Activated naive CD4-positive, alpha-beta T cell treated with anti-CD3 and anti-CD28 coated beads, Interleukin-2, amount 50 U/mL, for 72 hours (primary cell): Measurements from ENCODE around the gene DUOXA1. TPM values are rescaled to one million over a fixed set of nuclear protein-coding genes. Genes with fewer than 3 reads are reported as not detected.
"Not testable (repeated sequence)": the region's sequence is repeated elsewhere in the genome, so short reads cannot be mapped to it uniquely, and the experiment has no call there.

ENCODE experiments used
- ATAC-seq, 2 donors: fragments of 150-1000 bp; cut with Tn5 transposase; 2 replicates each; pipeline ENCODE4 v1.10.0; 2021; ENCODE audit warnings: mild to moderate bottlenecking in 2 of 2, moderate library complexity in 2 of 2
- DNase-seq, 2 donors: peaks; one replicate each; pipeline ENCODE4 v3.0.0; 2021 to 2022; ENCODE audit warnings: low spot score in 2 of 2
- H3K27ac Mint-ChIP-seq, 2 donors: one replicate each; pipeline ENCODE4 v1.8.0; 2022; ENCODE audit warnings: mild to moderate bottlenecking in 2 of 2, mixed read lengths in 2 of 2
- H3K36me3 Mint-ChIP-seq, 2 donors: one replicate each; pipeline ENCODE4 v1.8.0; 2022; ENCODE audit warnings: mixed read lengths in 2 of 2
- H3K9me3 Mint-ChIP-seq, 2 donors: one replicate each; pipeline ENCODE4 v1.8.0; 2022; ENCODE audit warnings: mixed read lengths in 2 of 2
- total RNA-seq, 2 donors: library from RNA; stranded (reverse); gene quantifications; one replicate each; pipeline ENCODE4 v1.2.3, GENCODE V29; 2022

DUOXA1 gene
- total RNA-seq, 2 donors from 2014 or later = 0.23 TPM; not detected in 1

GRCh38 chr15:45112143-45112590, 17.5 kb downstream of the DUOXA1 start:
- no peak overlapping the region for H3K27ac Mint-ChIP-seq
- H3K9me3 Mint-ChIP-seq = no peaks in the 10 kb centered on the region
- DNase-seq (no peak), ATAC-seq (no peak)
- H3K36me3 Mint-ChIP-seq = peaks cover 0 to 5% of the 10 kb centered on the region in 2 donors

- H3K36me3 Mint-ChIP-seq = peaks cover 0 to 5% of the 10 kb centered on the region in 2 donors
- DNase-seq = no peak
- ATAC-seq = no peak
- H3K9me3 Mint-ChIP-seq = no peaks in the 10 kb centered on the region
- H3K27ac Mint-ChIP-seq = no peak overlapping the region
These were observed 18.1 kb downstream of the DUOXA1 start for GRCh38 chr15:45111390-45112142.

GRCh38 chr15:45110256-45110820, 19.3 kb downstream of the DUOXA1 start:
- Mint-ChIP-seq H3K36me3 (peaks cover 0 to 5% of the 10 kb centered on the region in 2 donors), H3K9me3 (no peaks in the 10 kb centered on the region), H3K27ac (no peak overlapping the region)
- ATAC-seq (no peak), DNase-seq (no peak)

- no peak for ATAC-seq
- no peaks in the 10 kb centered on the region for H3K36me3 Mint-ChIP-seq
- H3K27ac Mint-ChIP-seq = no peak overlapping the region
These were observed 21.6 kb downstream of the DUOXA1 start for GRCh38 chr15:45107941-45108630.

GRCh38 chr15:45106002-45106790, 23.5 kb downstream of the DUOXA1 start:
- Mint-ChIP-seq H3K9me3 (no peaks in the 10 kb centered on the region), H3K27ac (no peak overlapping the region), H3K36me3 (no peaks in the 10 kb centered on the region)
- DNase-seq = no peak
- ATAC-seq = no peak

More at GRCh38 chr15:45107941-45108630, 21.6 kb downstream of the DUOXA1 start:
- no peak for DNase-seq
- no peaks in the 10 kb centered on the region for H3K9me3 Mint-ChIP-seq

GRCh38 chr15:45105586-45105985, 24.1 kb downstream of the DUOXA1 start:
- H3K27ac Mint-ChIP-seq = no peak overlapping the region
- DNase-seq (no peak), ATAC-seq (no peak)
- H3K9me3 Mint-ChIP-seq = no peaks in the 10 kb centered on the region
- H3K36me3 Mint-ChIP-seq = no peaks in the 10 kb centered on the region

GRCh38 chr15:45104170-45104569, 25.5 kb downstream of the DUOXA1 start:
- not testable (repeated sequence) for DNase-seq, ATAC-seq, H3K27ac Mint-ChIP-seq

GRCh38 chr15:45102226-45102625, 27.5 kb downstream of the DUOXA1 start:
- Mint-ChIP-seq H3K36me3 (no peaks in the 10 kb centered on the region), H3K27ac (no peak overlapping the region), H3K9me3 (no peaks in the 10 kb centered on the region)
- DNase-seq (no peak), ATAC-seq (no peak)

More at GRCh38 chr15:45104170-45104569, 25.5 kb downstream of the DUOXA1 start:
- H3K9me3 Mint-ChIP-seq, H3K36me3 Mint-ChIP-seq: not testable (repeated sequence)

GRCh38 chr15:45101749-45102148, 27.9 kb downstream of the DUOXA1 start:
- DNase-seq (no peak), ATAC-seq (no peak)
- H3K27ac Mint-ChIP-seq = no peak overlapping the region
- no peaks in the 10 kb centered on the region for H3K36me3 Mint-ChIP-seq
- no peaks in the 10 kb centered on the region for H3K9me3 Mint-ChIP-seq

- Mint-ChIP-seq H3K27ac (peak overlapping the region in 1 of 2 donors; percentile 2), H3K9me3 (no peaks in the 10 kb centered on the region), H3K36me3 (no peaks in the 10 kb centered on the region)
- DNase-seq = no peak
- no peak for ATAC-seq
These were observed 28.6 kb downstream of the DUOXA1 start for GRCh38 chr15:45100884-45101625.

GRCh38 chr15:45099549-45100165, 30.0 kb downstream of the DUOXA1 start:
- Mint-ChIP-seq H3K36me3 (no peaks in the 10 kb centered on the region), H3K9me3 (no peaks in the 10 kb centered on the region), H3K27ac (no peak overlapping the region)
- ATAC-seq (no peak), DNase-seq (no peak)

GRCh38 chr15:45097466-45097865, 32.2 kb downstream of the DUOXA1 start:
- H3K9me3 Mint-ChIP-seq = no peaks in the 10 kb centered on the region
- H3K36me3 Mint-ChIP-seq = no peaks in the 10 kb centered on the region
- peak overlapping the region in 1 of 2 donors; percentile 39 for H3K27ac Mint-ChIP-seq
- DNase-seq = no peak
- no peak for ATAC-seq

GRCh38 chr15:45095661-45096060, 34.0 kb downstream of the DUOXA1 start:
- DNase-seq (no peak), ATAC-seq (no peak)
- H3K27ac Mint-ChIP-seq = no peak overlapping the region
- no peaks in the 10 kb centered on the region for H3K36me3 Mint-ChIP-seq
- H3K9me3 Mint-ChIP-seq = no peaks in the 10 kb centered on the region

GRCh38 chr15:45094358-45094730, 35.3 kb downstream of the DUOXA1 start:
- Mint-ChIP-seq H3K27ac (no peak overlapping the region), H3K36me3 (no peaks in the 10 kb centered on the region), H3K9me3 (no peaks in the 10 kb centered on the region)
- DNase-seq (no peak), ATAC-seq (no peak)

GRCh38 chr15:45093622-45094357, 35.9 kb downstream of the DUOXA1 start:
- H3K36me3 Mint-ChIP-seq = no peaks in the 10 kb centered on the region
- H3K9me3 Mint-ChIP-seq = no peaks in the 10 kb centered on the region
- H3K27ac Mint-ChIP-seq = no peak overlapping the region
- ATAC-seq (no peak), DNase-seq (no peak)
